Neural crest cell (in vitro differentiated cells): Measurements from ENCODE around the gene BRIP1. TPM values are rescaled to one million over a fixed set of nuclear protein-coding genes. Genes with fewer than 3 reads are reported as not detected.

Experiments
- DNase-seq: peaks from one replicate; pipeline ENCODE4 v3.0.0; 2021; ENCODE audit warnings: low read depth, mixed read lengths, low spot score
- H3K27ac Mint-ChIP-seq: one replicate; pipeline ENCODE4 v1.8.0; 2021; ENCODE audit warnings: mild to moderate bottlenecking, mixed read lengths; ENCODE audit not compliant: unreplicated experiment
- H3K27me3 Mint-ChIP-seq: 2 replicates; pipeline ENCODE4 v1.8.0; 2021; ENCODE audit warnings: low read depth, mild to moderate bottlenecking, mixed read lengths
- H3K36me3 Mint-ChIP-seq: 2 replicates; pipeline ENCODE4 v1.8.0; 2021; ENCODE audit warnings: low read depth, mild to moderate bottlenecking, mixed read lengths
- H3K4me1 Mint-ChIP-seq: 2 replicates; pipeline ENCODE4 v1.8.0; 2021; ENCODE audit warnings: mixed read lengths
- H3K4me3 Mint-ChIP-seq: one replicate; pipeline ENCODE4 v1.8.0; 2021; ENCODE audit warnings: mild to moderate bottlenecking, mixed read lengths
- H3K9me3 Mint-ChIP-seq: 2 replicates; pipeline ENCODE4 v1.8.0; 2021; ENCODE audit warnings: mixed read lengths
- total RNA-seq: library from RNA; stranded (reverse); gene quantifications from 2 replicates; pipeline ENCODE4 v1.2.1, GENCODE V29; 2021
- TF ChIP-seq, protein P1 (sequence below): fragments of 200-600 bp; sonication (generic); conservative IDR thresholded peaks from 2 replicates; pipeline ENCODE4 v1.5.0; 2021; ENCODE audit warnings: antibody characterized with exemption, mild to moderate bottlenecking

BRIP1 gene
- total RNA-seq, 1 donor from 2014 or later, result 31.4 TPM

DNA sequence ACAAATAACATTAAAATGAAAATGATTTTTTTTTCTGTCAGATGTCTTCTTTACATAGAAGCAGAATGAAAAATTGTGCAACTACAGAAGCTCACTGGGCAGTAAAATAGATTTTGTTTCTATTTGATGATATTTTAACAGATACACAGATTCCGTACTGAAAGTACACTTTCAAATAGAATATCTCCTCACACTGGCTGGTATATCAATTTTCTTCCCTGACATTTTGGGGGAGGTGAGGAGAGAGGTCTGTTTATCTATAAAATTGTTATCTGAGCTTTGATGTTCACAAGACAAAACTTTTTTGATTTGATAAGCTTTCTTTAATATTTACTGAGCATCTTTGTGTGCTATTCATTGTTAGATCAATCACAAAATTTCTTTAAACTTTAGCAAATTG is 148.0 kb downstream of the BRIP1 start:
- Mint-ChIP-seq H3K36me3 (peaks cover 41% of the 10 kb centered on the region), H3K9me3 (peaks cover 17% of the 10 kb centered on the region), H3K4me3 (no peak overlapping the region), H3K4me1 (no peaks in the 10 kb centered on the region), H3K27ac (no peak overlapping the region), H3K27me3 (no peaks in the 10 kb centered on the region)
- no peak for DNase-seq
- TF ChIP-seq, protein P1, sequence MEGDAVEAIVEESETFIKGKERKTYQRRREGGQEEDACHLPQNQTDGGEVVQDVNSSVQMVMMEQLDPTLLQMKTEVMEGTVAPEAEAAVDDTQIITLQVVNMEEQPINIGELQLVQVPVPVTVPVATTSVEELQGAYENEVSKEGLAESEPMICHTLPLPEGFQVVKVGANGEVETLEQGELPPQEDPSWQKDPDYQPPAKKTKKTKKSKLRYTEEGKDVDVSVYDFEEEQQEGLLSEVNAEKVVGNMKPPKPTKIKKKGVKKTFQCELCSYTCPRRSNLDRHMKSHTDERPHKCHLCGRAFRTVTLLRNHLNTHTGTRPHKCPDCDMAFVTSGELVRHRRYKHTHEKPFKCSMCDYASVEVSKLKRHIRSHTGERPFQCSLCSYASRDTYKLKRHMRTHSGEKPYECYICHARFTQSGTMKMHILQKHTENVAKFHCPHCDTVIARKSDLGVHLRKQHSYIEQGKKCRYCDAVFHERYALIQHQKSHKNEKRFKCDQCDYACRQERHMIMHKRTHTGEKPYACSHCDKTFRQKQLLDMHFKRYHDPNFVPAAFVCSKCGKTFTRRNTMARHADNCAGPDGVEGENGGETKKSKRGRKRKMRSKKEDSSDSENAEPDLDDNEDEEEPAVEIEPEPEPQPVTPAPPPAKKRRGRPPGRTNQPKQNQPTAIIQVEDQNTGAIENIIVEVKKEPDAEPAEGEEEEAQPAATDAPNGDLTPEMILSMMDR, result no peak

DNA sequence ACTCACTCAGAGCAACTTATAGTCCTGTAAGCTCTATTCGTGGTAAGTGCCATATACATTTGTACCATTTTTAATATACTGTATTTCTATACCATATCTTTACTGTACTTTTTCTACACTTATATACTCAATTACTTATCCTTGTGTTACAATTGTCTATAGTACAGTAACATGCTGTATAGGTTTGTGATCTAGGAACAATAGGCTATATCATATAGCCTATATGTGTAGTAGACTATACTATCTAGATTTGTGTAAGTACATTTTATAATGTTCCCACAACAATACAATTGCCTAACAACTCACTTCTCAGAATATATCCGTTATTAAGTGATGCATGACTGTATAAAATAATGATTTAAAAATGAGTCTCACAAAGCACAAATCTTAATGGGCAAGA is 149.0 kb downstream of the BRIP1 start:
- peaks cover 15% of the 10 kb centered on the region for H3K9me3 Mint-ChIP-seq
- DNase-seq, result no peak
- peaks cover 40% of the 10 kb centered on the region for H3K36me3 Mint-ChIP-seq
- H3K27ac Mint-ChIP-seq, result no peak overlapping the region
- no peaks in the 10 kb centered on the region for H3K27me3 Mint-ChIP-seq
- no peak overlapping the region for H3K4me3 Mint-ChIP-seq
- TF ChIP-seq, protein P1, result no peak
- H3K4me1 Mint-ChIP-seq, result no peaks in the 10 kb centered on the region

DNA sequence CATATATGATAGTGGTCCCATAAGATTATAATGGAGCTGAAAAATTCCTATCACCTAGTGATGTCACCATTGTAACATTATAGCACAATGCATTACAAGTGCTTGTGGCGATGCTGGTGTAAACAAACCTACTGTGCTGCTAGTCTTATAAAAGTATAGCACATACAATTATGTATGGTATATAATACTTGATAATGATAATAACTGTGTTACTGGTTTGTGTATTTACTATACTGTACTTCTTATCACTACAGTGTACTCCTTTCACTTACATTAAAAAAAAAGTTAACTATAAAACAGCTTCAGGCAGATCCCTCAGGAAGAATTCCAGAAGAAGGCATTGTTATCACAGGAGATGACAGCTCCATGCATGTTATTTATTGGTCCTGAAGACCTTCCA is 150.3 kb downstream of the BRIP1 start:
- no peak for DNase-seq
- TF ChIP-seq, protein P1, result no peak
- Mint-ChIP-seq H3K27ac (no peak overlapping the region), H3K4me1 (no peaks in the 10 kb centered on the region), H3K36me3 (peaks cover 39% of the 10 kb centered on the region), H3K9me3 (peaks cover 11% of the 10 kb centered on the region), H3K27me3 (no peaks in the 10 kb centered on the region), H3K4me3 (no peak overlapping the region)

DNA sequence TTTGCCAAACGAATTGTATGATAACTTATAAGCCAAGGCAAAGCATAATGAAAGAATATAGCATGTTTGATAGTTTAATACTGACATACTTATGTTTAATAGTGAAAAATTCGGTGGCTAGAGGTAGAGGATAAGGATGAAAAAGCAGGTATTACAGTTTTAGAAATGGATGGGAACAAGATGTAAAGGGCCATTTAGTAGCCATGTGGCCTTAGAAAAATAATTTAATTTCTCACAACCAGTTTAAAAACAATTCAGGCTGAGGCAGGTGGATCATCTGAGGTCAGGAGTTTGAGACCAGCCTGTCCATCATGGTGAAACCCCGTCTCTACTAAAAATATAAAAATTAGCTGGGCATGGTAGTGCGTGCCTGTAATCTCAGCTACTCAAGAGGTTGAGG is 152.8 kb downstream of the BRIP1 start:
- no peak for DNase-seq

DNA sequence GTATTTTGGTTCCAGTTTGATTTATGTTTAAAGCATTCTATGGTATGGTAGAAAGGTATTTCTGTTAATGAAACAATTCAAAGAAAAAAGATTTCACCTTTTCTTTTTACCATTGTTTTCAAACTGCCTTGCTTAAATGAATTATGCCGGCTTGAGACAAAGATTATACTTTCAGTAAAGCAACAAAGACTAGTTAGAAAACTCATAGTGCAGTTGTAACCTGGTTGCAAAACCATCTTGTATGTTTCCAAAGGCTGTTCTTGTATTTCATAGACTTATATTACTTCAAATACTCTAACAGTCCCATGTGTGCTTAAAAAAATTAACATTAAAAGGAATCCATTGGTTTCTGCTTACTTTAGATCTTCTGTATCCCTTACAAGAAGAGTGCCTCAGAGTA is 153.8 kb downstream of the BRIP1 start:
- no peak for DNase-seq
- TF ChIP-seq, protein P1, result no peak
- Mint-ChIP-seq H3K9me3 (peaks cover 6% of the 10 kb centered on the region), H3K4me1 (no peaks in the 10 kb centered on the region), H3K36me3 (peaks cover 46% of the 10 kb centered on the region), H3K27ac (no peak overlapping the region), H3K4me3 (no peak overlapping the region), H3K27me3 (no peaks in the 10 kb centered on the region)

More for the DNA sequence above, 152.8 kb downstream of the BRIP1 start:
- H3K27me3 Mint-ChIP-seq, result no peaks in the 10 kb centered on the region
- TF ChIP-seq, protein P1, result no peak
- no peak overlapping the region for H3K4me3 Mint-ChIP-seq
- H3K9me3 Mint-ChIP-seq, result peaks cover 6% of the 10 kb centered on the region
- no peak overlapping the region for H3K27ac Mint-ChIP-seq
- peaks cover 39% of the 10 kb centered on the region for H3K36me3 Mint-ChIP-seq
- H3K4me1 Mint-ChIP-seq, result no peaks in the 10 kb centered on the region
